Measurements from ENCODE around the gene PIM1.

PIM1 gene

DNA sequence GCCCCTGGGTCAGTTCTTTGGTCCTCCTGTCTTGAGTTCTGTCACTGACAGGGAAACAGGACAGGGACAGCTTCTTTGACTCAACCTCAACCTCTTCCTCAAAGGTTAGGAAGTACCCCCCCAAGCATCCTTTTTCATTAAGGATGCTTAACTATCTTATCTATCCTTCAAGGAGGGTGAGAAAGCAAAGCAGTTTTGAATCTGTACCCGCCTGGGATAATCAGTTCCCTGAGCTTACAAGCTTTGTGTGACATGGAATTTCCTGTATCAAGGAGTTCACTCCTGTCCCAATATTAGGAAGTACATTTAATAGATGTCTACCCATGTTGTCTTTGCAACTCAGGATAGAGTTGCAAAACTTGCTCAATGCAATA lies 31.1 kb upstream of the PIM1 start:
- no peak for DNase-seq

DNA sequence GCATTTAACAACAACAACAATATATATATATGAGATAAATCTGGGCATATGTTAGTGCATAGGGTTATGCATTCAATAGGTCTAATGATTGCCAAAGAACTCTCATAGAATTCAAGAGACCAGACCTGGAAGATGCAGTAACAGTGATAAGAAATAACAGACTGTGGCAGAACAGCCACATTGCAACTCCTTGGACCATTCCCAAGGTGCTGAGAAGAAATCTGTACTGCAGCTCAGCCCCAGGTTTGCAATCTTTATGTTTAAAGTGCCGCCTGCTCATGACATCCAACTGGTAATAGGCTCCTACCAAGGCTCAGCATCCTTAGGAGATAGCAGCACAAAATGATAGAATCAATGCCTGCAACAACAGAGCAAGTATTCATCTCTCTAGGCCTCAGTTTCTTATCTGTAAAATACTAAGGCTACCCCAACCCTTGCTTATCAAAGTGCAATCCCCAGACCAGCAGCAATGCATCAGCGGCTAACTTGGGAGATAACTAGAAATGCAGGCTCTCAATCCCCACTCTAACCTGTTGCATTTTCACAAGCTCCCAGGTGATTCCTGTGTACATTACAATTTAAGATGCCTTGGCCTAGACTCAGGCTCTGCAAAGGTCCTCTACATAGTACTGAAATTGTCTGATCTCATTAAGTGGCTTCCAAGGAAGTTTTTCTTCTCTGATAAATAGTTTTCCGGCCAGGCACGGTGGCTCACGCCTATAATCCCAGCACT lies 30.6 kb upstream of the PIM1 start:
- DNase-seq = no peak

DNA sequence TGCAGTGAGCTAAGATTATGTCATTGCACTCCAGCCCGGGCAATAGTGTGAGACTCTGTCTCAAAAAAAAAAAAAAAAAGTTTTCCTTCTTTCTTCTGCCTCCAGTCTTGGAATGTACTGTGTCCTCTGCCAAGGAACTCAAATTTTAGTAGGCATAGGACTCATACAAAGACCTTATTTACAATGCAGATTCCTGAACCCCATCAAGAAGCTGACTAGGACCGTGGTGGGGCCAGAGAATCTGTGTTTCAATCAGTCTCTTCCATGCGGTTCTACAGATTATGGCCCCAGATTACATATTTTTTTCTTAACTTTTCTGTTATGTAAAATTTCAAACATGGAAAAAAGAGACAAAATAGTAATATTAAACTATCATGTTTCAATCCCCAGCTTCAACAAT lies 29.8 kb upstream of the PIM1 start:
- DNase-seq = no peak

DNA sequence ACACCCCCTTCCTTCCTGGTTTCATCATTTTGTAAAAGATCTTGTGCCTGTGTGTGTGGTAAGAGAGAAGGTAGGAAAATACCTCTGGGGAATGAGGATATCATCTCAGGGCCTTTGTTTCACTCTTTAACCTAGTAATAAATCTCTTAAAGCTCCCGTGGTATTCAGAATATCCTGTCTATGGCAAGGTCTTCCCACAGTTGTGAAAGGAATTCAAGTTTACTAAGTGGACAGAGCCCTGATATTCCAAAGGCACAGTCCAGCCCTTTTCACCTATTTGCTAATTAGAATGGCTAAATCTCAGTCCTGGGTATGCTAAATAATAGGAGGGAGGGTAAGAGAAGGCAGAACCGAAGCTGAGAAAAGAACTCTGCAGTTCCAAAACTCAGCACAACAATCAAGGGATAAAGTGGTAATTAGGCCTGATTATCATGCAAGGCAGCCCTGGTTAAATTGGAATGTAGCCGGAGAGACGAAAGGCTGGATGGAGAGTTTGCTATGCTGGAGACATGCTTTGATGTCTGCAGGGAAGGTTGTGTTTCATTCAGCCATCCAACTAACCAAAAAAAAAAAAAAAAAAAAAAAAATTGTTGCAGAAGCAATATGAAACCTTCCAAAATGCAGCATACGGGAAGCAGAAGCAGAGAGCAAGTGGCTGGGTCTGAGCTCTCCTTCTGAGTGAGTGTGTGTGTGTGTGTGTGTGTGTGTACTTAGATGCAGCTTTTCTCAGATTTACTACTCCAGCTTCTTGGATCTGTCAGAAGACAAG lies 28.5 kb upstream of the PIM1 start:
- no peak for DNase-seq

DNA sequence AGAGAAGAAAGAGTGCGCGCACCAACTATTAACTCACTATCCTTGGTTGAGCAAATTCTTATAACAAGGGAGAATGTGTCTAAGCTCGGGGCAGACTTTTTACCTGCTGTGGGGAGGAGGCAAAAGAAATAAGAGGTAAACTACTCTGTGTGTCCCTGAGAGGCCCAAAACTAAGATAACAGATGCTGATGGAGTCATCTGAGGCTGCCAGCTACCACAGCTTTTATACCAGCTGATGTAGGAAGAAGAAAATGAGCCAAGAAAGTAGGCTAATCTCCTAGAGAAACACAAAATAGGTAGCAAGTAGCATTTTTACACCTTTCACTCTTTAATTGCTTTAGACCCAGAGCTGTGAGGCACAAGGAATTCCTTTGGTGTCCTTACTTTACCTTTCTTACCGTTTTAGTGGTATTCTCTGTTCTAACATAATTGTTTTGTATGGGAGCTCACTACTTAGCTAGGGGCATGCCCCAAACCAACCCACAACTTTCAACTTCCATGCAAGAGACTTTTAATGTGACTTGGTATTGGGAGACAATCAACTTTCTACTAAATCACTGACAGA lies 27.8 kb upstream of the PIM1 start:
- DNase-seq = no peak

DNA sequence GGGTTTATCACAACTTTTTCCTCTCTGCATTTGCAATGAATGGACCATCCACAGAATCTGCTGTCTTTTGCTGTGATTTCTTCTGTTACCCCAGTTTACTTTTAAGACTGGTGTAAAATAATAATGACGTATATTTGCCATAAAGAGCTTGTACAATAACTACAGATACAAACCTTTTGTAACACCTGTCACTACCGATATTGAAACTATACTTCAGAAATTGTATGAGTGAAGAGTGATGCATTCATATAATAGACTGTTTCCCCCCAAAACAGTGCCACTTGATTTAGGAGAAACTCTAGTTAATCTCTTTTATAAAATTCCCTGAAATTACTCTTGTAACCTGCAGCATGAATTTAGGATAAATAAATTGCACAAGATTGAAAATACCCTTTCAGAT lies 26.4 kb upstream of the PIM1 start:
- DNase-seq = no peak

DNA sequence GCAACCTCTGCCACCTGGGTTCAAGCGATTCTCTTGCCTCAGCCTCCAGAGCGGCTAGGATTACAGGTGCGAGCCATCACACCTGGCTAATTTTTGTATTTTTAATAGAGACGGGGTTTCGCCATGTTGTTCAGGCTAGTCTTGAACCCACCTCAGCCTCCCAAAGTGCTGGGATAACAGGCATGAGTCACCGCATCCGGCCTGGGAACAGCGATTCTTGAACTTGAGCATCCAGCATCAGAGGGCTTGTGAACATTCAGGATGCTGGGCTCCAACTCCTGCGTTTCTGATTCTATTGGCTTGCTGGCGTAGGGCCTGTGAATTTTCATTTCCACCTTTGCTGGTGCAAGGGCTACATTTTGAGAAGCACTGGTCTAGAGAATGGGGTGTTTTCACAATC lies 24.5 kb upstream of the PIM1 start:
- DNase-seq = no peak

DNA sequence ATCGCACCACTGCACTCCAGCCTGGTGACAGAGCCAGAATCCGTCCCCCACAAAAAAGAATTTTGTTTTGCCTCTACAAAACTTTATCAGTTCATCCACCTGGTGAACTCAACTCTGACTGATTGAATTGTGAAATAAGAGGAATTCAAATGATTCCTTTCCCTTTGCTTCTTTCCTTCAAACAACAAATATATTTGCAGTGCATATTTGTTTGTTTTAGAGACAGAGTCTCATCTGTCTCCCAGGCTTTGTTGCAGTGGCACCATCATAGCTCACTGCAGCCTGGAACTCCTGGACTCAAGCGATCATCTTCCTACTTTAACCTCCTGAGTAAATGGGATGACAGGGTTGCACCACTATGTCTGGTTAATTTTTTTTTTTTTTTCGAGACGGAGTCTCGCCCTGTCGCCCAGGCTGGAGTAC lies 23.2 kb upstream of the PIM1 start:
- no peak for DNase-seq

DNA sequence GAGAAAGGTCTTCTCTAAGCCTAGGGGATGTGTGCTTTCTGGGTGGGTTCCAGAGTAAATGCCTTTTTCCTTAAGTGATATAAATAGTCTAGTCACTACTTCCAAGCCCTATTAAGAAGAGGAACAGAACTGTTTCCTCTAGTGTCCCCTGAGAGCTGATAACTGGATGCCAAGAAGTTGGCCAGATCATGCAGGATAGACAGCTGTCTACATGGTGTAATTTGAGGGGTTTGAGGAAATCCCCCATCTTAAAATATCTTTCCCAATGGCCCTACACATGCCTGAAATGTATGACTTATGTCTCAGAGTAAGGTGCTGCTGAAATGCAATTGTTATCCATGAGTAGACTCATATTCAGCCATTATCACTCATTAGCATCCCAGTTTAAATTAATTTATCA lies 20.2 kb upstream of the PIM1 start:
- no peak for DNase-seq

DNA sequence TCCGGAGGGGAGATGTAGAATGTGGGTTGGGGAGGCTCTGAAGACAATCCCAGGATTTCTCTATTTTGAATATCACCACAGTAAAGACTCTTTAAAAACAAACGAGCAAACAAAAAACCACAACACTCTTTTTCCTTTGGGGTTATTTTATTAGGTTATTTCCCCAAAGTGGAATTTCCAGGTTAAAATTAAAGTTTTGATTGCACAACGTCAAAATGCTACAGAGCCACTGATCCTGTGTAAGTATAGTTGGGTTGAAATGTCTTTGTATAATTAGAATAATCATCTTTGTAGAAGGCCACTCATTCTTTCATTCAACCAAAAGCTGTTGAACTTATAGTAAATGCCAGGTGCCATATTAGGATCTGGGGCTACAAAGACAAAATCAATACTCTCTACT lies 19.6 kb upstream of the PIM1 start:
- no peak for DNase-seq

DNA sequence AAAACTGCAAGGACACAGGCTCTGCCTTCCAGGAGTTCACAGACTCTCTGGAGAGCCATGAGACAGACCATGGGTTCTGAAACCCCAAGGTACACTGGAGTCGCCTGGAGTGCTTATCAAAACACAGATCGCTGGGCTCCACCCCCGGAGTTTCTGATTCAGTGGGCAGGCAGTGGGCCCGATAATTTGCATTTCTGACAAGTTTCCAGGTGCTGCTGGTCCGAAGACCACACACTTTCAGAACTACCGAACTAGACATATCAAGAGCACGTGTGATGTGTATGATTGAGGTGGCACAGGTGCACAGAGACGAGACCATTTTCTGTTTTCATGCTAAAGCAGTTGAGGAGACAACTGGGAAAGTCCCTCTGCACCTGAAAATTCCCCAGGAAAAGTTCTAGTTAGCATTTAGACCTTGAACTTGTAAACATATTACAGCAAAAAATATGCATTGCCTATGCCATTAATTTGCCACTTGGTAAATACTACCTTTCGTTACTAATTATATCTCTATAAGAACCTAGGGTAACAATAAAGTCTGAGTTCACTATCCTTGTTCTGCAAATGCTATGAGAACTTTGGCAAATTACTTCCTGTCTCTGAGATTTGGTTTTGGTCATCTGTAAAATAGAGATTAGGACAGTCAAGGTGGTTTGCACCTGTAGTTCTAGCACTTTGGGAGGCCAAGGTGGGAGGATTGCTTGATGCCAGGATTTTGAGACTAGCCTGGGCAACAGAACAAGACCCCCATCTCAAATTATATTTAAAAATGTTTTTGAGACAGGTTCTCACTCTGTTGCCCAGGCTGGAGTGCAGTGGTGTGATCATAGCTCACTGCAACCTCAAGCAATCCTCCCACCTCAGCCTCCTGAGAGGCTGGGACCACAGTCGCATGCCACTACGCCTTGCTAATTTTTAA lies 14.3 kb upstream of the PIM1 start:
- DNase-seq = no peak

DNA sequence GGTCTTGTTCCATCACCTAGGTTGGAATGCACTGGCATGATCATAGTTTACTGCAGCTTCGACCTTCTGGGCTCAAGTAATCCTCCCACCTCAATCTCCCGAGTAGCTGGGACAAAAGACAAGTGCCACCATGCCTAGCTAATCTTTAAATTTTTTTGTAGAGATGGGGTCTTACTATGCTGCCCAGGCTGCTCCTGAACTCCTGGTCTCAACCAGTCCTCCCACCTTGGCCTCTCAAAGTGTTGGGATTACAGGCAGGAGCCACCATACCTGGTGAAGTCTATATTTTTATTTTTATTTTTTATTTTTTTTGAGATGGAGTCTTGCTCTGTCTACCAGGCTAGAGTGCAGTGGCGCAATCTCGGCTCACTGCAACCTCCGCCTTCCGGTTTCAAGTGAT lies 11.4 kb upstream of the PIM1 start:
- no peak for DNase-seq

DNA sequence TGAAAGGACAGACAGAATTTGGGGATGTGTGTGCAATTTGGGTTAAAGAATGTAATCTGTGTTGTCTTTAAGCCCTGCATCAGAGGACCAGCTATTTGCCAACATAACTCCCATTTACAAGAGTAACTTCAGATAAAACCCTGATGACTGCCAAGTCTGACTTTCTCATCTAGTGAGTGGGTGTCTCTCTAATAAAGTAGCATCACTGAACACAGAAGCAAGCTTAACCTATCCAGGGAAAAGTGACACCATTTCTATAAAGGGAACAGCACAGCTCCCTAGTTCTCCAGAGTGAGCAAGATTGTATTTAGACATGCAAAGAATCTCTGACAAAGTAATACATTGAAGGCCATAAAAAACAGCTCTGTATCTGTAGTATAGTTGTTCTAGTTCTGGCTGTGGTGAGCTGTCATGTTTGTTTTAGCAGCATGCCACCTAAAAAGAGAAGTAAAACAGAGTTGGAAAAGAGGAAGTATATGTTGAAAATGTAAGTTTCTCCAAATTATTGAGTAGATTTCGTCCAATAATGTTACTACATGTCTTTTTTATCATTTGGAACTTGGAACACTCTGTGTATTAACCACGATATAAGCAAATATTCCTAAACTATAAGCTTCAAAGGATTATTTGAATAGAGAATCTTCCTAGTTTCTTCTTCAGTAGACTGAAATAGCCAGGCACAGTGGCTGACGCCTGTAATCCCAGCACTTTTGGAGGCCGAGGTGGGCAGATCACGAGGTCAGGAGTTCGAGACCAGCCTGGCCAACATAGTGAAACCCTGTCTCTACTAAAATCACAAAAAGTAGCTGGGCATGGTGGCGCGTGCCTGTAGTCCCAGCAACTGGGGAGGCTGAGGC lies 8.8 kb upstream of the PIM1 start:
- DNase-seq = no peak

DNA sequence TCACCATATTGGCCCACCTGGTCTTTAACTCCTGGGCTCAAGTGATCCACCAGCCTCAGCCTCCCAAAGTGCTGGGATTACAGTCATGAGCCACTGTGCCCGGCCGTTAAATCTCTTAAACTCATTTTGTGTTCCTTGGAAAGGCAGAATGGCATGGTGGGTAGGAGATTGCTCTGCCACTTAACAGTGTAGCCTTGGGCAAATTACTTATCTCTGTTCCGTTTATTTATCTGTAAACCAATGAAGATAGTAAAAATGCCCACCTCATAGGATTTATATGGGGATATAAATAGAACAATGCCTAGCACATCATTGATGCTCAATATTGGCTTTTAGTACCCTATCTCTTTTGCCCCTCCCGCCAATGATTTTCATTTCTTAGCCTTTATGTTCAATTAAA lies 7.2 kb upstream of the PIM1 start:
- DNase-seq = no peak

DNA sequence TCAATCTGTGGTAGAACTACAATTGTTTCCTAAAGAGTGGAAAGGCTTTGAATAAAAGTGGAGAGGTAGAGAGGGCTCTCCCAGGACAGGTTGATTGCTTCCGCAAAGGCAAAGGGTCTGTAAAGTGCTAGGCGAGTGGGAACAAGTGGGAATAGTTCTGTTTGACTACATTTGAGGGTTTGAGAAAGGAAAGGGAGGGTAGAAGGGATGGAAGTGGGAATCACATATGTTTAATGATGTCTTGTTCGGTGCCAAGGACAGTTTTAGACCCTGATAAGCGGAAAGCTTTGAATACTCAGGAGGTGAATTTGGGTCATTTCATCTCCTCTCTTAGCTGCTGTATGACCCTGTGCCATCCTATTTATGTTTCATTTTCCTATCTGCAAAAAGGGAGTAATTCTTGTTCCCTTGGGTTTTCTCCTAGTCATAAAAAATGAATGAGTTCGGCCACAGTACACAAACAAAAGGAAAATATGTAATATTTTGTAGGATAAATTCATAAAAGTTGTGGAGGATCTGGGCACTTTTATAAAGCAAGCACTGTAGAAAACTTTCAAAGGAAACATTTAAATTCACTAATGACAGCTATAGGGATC lies 1.7 kb upstream of the PIM1 start:
- peak; percentile 12 for DNase-seq

DNA sequence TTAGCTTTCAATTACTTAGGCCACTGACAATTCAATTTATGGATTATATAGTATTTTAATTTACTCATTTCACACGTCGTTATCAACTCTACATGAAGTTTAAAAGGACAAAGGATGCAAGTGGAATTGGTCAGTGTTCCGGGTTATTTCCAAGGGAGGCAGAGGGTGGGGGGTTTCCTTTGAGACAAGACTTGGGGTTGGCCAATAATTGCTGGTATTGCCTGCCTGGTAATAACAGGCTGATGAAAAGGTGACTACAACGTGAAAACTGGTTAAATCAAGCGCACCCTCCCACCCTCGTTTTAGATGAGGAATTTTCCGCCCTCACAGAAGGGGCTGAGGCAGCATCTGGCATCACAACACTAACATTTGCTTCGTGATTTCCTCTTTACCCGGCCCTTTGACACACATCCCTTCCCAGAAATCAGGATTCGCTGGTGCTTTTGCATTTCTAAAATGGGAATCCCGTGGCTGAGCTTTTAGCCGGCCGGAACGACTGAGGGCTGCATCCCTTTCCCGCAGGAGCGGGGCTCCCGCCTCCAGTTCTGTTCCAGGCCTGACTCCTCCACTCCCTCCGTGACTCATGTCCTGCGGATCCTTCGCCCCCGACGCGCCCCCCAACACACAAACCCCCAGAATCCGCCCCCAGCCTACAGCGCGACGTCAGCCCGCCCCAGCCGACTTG lies 999 bp upstream of the PIM1 start:
- peak; percentile 71 for DNase-seq

DNA sequence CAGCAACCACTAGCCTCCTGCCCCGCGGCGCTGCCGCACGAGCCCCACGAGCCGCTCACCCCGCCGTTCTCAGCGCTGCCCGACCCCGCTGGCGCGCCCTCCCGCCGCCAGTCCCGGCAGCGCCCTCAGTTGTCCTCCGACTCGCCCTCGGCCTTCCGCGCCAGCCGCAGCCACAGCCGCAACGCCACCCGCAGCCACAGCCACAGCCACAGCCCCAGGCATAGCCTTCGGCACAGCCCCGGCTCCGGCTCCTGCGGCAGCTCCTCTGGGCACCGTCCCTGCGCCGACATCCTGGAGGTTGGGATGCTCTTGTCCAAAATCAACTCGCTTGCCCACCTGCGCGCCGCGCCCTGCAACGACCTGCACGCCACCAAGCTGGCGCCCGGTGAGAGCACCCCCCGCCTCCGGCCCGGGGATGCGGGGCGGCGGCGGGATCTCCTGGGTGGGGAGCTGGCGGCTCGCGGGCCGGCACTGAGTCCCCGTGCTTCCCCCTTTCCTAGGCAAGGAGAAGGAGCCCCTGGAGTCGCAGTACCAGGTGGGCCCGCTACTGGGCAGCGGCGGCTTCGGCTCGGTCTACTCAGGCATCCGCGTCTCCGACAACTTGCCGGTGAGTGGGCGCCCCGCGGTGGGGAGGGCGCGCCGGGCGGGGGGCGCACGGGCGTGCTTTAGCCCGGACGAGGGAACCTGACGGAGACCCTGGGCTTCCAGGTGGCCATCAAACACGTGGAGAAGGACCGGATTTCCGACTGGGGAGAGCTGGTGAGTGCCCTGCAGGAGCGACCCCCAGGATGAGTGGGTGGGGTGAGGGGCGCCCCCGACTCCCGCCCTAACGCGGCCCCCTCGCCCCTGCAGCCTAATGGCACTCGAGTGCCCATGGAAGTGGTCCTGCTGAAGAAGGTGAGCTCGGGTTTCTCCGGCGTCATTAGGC lies 585 bp downstream of the PIM1 start:
- DNase-seq = peak; percentile 46

DNA sequence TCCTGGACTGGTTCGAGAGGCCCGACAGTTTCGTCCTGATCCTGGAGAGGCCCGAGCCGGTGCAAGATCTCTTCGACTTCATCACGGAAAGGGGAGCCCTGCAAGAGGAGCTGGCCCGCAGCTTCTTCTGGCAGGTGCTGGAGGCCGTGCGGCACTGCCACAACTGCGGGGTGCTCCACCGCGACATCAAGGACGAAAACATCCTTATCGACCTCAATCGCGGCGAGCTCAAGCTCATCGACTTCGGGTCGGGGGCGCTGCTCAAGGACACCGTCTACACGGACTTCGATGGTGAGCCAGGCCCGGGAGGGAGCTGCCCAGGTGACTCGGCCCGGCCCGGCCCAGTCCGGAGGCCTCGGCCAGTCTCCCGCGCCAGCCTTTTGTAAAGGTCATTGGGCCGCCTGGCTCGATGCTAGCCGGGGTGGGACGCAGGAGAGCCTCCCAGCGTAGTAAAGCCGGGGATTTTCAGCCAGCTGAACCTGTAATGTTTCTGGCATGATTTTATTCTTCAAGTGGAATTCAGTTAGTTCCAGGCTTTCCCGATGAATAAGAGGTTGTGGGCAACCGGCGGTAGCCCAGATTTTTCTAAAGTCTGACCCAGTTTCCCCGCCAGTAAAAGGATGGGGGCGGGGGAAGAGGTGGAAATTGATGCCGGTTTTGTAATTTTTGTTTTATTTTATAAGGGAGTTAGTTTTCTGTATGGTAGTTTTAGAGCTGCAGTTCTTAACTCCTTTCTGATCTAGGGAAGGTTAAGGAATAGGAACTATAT lies 1.4 kb downstream of the PIM1 start:
- DNase-seq = peak; percentile 63
